GM23338 (cell line): ENCODE data around the gene THSD4. TPM values are rescaled to one million over a fixed set of nuclear protein-coding genes. Genes with fewer than 3 reads are reported as not detected.

Experiments
- ATAC-seq: fragments of 200-7000 bp; cut with Tn5 transposase; 3 replicates; pipeline ENCODE4 v1.9.1; 2020
- DNase-seq: peaks from one replicate; pipeline ENCODE4 v3.0.0-alpha.2; 2015; ENCODE audit warnings: low spot score
- H2AFZ ChIP-seq: fragments of 200-600 bp; sonication (generic); 2 replicates; pipeline ENCODE4 v1.8.0; 2016; ENCODE audit warnings: antibody characterized with exemption, mild to moderate bottlenecking, moderate library complexity
- H3F3A ChIP-seq: fragments of 200-600 bp; sonication (generic); replicated peaks from 2 replicates; pipeline ENCODE4 v1.8.0; 2017; ENCODE audit warnings: antibody characterized with exemption, mixed run types, low read depth
- H3K27ac ChIP-seq: fragments of 200-600 bp; sonication (generic); 2 replicates; pipeline ENCODE4 v1.6.1; 2016; ENCODE audit warnings: low read depth
- H3K27me3 ChIP-seq: fragments of 200-600 bp; sonication (generic); 2 replicates; pipeline ENCODE4 v1.8.0; 2016; ENCODE audit warnings: mild to moderate bottlenecking, mixed run types, moderate library complexity; ENCODE audit not compliant: insufficient read depth
- H3K36me3 ChIP-seq: fragments of 200-600 bp; sonication (generic); 2 replicates; pipeline ENCODE4 v1.8.0; 2016; ENCODE audit warnings: mild to moderate bottlenecking; ENCODE audit not compliant: insufficient read depth
- H3K4me1 ChIP-seq: fragments of 200-600 bp; sonication (generic); 2 replicates; pipeline ENCODE4 v1.8.0; 2016; ENCODE audit warnings: mild to moderate bottlenecking, moderate library complexity; ENCODE audit not compliant: insufficient read depth
- H3K4me2 ChIP-seq: fragments of 200-600 bp; sonication (generic); 2 replicates; pipeline ENCODE4 v1.7.1; 2017; ENCODE audit warnings: mixed run types
- H3K4me3 ChIP-seq: fragments of 200-600 bp; sonication (generic); 2 replicates; pipeline ENCODE4 v1.6.1; 2016; ENCODE audit warnings: mixed run types
- H3K79me2 ChIP-seq: fragments of 200-600 bp; sonication (generic); replicated peaks from 2 replicates; pipeline ENCODE4 v1.8.0; 2017; ENCODE audit warnings: mild to moderate bottlenecking; ENCODE audit not compliant: insufficient read depth
- H3K9me2 ChIP-seq: fragments of 200-600 bp; sonication (generic); 2 replicates; pipeline ENCODE4 v1.8.0; 2017; ENCODE audit not compliant: insufficient read depth
- H4K20me1 ChIP-seq: fragments of 200-600 bp; sonication (generic); replicated peaks from 2 replicates; pipeline ENCODE4 v1.8.0; 2017; ENCODE audit warnings: mild to moderate bottlenecking; ENCODE audit not compliant: insufficient read depth
- H3K27ac Mint-ChIP-seq: 2 replicates; pipeline ENCODE4 v1.8.0; 2020; ENCODE audit warnings: inconsistent platforms, mild to moderate bottlenecking, moderate library complexity, mixed read lengths
- H3K27me3 Mint-ChIP-seq: 3 replicates; pipeline ENCODE4 v1.8.0; 2022; ENCODE audit warnings: low read depth, mild to moderate bottlenecking, moderate library complexity, mixed read lengths, inconsistent platforms; ENCODE audit not compliant: insufficient read depth, poor library complexity
- H3K36me3 Mint-ChIP-seq: 3 replicates; pipeline ENCODE4 v1.8.0; 2021; ENCODE audit warnings: low read depth, mild to moderate bottlenecking, inconsistent platforms, moderate library complexity, mixed read lengths
- H3K4me1 Mint-ChIP-seq: 3 replicates; pipeline ENCODE4 v1.8.0; 2020; ENCODE audit warnings: mild to moderate bottlenecking, inconsistent platforms, mixed read lengths
- H3K4me3 Mint-ChIP-seq: 3 replicates; pipeline ENCODE4 v1.8.0; 2021; ENCODE audit warnings: moderate library complexity, mild to moderate bottlenecking, inconsistent platforms, mixed read lengths
- H3K9me3 Mint-ChIP-seq: 3 replicates; pipeline ENCODE4 v1.8.0; 2020; ENCODE audit warnings: moderate library complexity, mild to moderate bottlenecking, inconsistent platforms, mixed read lengths
- CREB1 ChIP-seq: fragments of 250-450 bp; sonication (Bioruptor Pico); IDR thresholded peaks from 2 replicates; pipeline ENCODE4 v1.5.0; 2020; ENCODE audit warnings: low read depth, mild to moderate bottlenecking, moderate library complexity
- EZH2 ChIP-seq: fragments of 200-600 bp; sonication (generic); IDR thresholded peaks from one replicate; pipeline ENCODE4 v1.8.0; 2017; ENCODE audit warnings: antibody characterized with exemption, mild to moderate bottlenecking, low read depth; ENCODE audit not compliant: unreplicated experiment
- EZH2phosphoT487 ChIP-seq: fragments of 200-600 bp; sonication (generic); IDR thresholded peaks from one replicate; pipeline ENCODE4 v1.8.1; 2018; ENCODE audit warnings: antibody characterized with exemption; ENCODE audit not compliant: unreplicated experiment
- NANOG ChIP-seq: IDR thresholded peaks from 2 replicates; pipeline ENCODE4 v1.6.1; 2016; ENCODE audit warnings: antibody characterized with exemption, borderline replicate concordance
- POLR2AphosphoS5 ChIP-seq: IDR thresholded peaks from 2 replicates; pipeline ENCODE4 v1.6.1; 2016; ENCODE audit warnings: antibody characterized with exemption, low read depth
- REST ChIP-seq: IDR thresholded peaks from one replicate; pipeline ENCODE4 v1.6.1; 2018; ENCODE audit warnings: antibody characterized with exemption; ENCODE audit not compliant: unreplicated experiment
- STAT1 ChIP-seq: IDR thresholded peaks from one replicate; pipeline ENCODE4 v1.6.1; 2016; ENCODE audit warnings: antibody characterized with exemption; ENCODE audit not compliant: unreplicated experiment
- ZNF114 ChIP-seq: fragments of 250-450 bp; sonication (Bioruptor Pico); IDR thresholded peaks from 2 replicates; pipeline ENCODE4 v1.5.0; 2020; ENCODE audit warnings: mild to moderate bottlenecking, moderate library complexity
- ZNF331 ChIP-seq: fragments of 250-450 bp; sonication (Bioruptor Pico); IDR thresholded peaks from 2 replicates; pipeline ENCODE4 v1.5.0; 2020; ENCODE audit warnings: low read depth, mild to moderate bottlenecking, moderate library complexity
- ZNF462 ChIP-seq: fragments of 250-450 bp; sonication (Bioruptor Pico); IDR thresholded peaks from 2 replicates; pipeline ENCODE4 v1.5.0; 2020; ENCODE audit warnings: mild to moderate bottlenecking, moderate library complexity
- polyA plus RNA-seq: library from polyadenylated mRNA; unstranded; fragments of >200 nt; fragmentation: Nextera tagmentation; extraction: Ambion mirVana; gene quantifications from 2 replicates; pipeline ENCODE4 v1.2.1, GENCODE V29; 2016
- total RNA-seq: library from RNA; depleted of rRNA; stranded (reverse); fragments of >200 nt; shearing (Covaris generic); gene quantifications from 2 replicates; pipeline ENCODE4 v1.2.3, GENCODE V29; 2014

Gene THSD4
- total and polyA plus RNA-seq, 2 experiments from 2014 or later = 2.0 to 7.4 TPM

GRCh38 chr15:71336671-71337070 lies 221.4 kb downstream of the THSD4 start:
- peak overlapping the region; percentile 39; the same call in 1 of the 2 replicates for H3K27ac ChIP-seq
- no peaks in the 10 kb centered on the region for H4K20me1 ChIP-seq
- H3K4me2 ChIP-seq = peak overlapping the region; percentile 44; the same call in 1 of the 2 replicates
- no peaks in the 10 kb centered on the region for H3K36me3 Mint-ChIP-seq
- H3K4me1 Mint-ChIP-seq = peaks cover 39% of the 10 kb centered on the region
- TF ChIP-seq ZNF462 = no peak
- no peak for TF ChIP-seq STAT1
- no peak for TF ChIP-seq EZH2
- no peak for TF ChIP-seq CREB1 (CRISPR knock-in tag)
- TF ChIP-seq REST = no peak
- no peak for TF ChIP-seq EZH2phosphoT487
- TF ChIP-seq ZNF114 (CRISPR knock-in tag) = no peak
- no peak for TF ChIP-seq NANOG
- TF ChIP-seq ZNF331 = no peak
- TF ChIP-seq POLR2AphosphoS5 = no peak
- DNase-seq (no peak), ATAC-seq (no peak)
- no peak overlapping the region for H3K4me3 ChIP-seq
- no peaks in the 10 kb centered on the region for H3K79me2 ChIP-seq
- no peaks in the 10 kb centered on the region for H3K27me3 ChIP-seq
- H3K4me1 ChIP-seq = peaks cover 17% of the 10 kb centered on the region; the same call in 1 of the 2 replicates
- H3K9me3 Mint-ChIP-seq = no peaks in the 10 kb centered on the region
- no peaks in the 10 kb centered on the region for H3K27me3 Mint-ChIP-seq
- H3K9me2 ChIP-seq = peaks cover 15% of the 10 kb centered on the region; the same call in 1 of the 2 replicates
- H3F3A ChIP-seq = no peaks in the 10 kb centered on the region
- H3K4me3 Mint-ChIP-seq = no peak overlapping the region; the same call in 2 of the 3 replicates
- H2AFZ ChIP-seq = no peak overlapping the region
- peak overlapping the region; percentile 25; the same call in 1 of the 2 replicates for H3K27ac Mint-ChIP-seq
- H3K36me3 ChIP-seq = no peaks in the 10 kb centered on the region
